B cell (primary cell): Measurements from ENCODE around the gene RAD23A. TPM values are rescaled to one million over a fixed set of nuclear protein-coding genes. Genes with fewer than 3 reads are reported as not detected.

Source experiments
- ATAC-seq: fragments of 200-7000 bp; cut with Tn5 transposase; one replicate; pipeline ENCODE4 v1.10.0; 2021; ENCODE audit warnings: low read depth, mild to moderate bottlenecking, moderate number of reproducible peaks, moderate library complexity
- CTCF ChIA-PET: fragments of 350-600 bp; sonication (Branson Sonifier 250); formaldehyde crosslinking; loops from one replicate; lab custom pipeline; 2021; ENCODE audit warnings: antibody characterized with exemption, inconsistent platforms; lab: Charles Lee
- POLR2A ChIA-PET: fragments of 350-600 bp; sonication (Branson Sonifier 250); formaldehyde crosslinking; loops from one replicate; lab custom pipeline; 2021; ENCODE audit warnings: antibody characterized with exemption; lab: Charles Lee
- DNase-seq: peaks from one replicate; pipeline ENCODE4 v3.0.0; 2013
- H2AFZ ChIP-seq: 2 replicates; pipeline ENCODE4 v1.6.1; 2012; ENCODE audit warnings: mild to moderate bottlenecking, low read depth, low read length; ENCODE audit not compliant: insufficient read depth, poor library complexity, severe bottlenecking
- H3K27ac ChIP-seq, 2 donors: 1 replicate in 1 of 2; 2 replicates in 1 of 2; pipeline ENCODE4 v1.5.1; 2012 to 2013; ENCODE audit warnings: low read length in 2 of 2, mild to moderate bottlenecking in 2 of 2, moderate library complexity in 1 of 2
- H3K27me3 ChIP-seq, 4 experiments: fragments of 200-600 bp in 1 of 4; sonication (generic) in 1 of 4; replicated peaks in 1 of 4; 1 replicate in 2 of 4; 2 replicates in 2 of 4; pipeline versions ENCODE4 v1.6.1 to v1.7.0; 2013 to 2016; ENCODE audit warnings: low read length in 3 of 4, mild to moderate bottlenecking in 2 of 4, mixed read lengths in 1 of 4, moderate library complexity in 1 of 4; ENCODE audit not compliant: insufficient read depth in 4 of 4, control insufficient read depth in 3 of 4; ENCODE audit errors: control extremely low read depth in 1 of 4
- H3K36me3 ChIP-seq, 2 experiments: replicated peaks in 1 of 2; 1 replicate in 1 of 2; 2 replicates in 1 of 2; pipeline versions ENCODE4 v1.6.1 to v1.7.1; 2013; ENCODE audit warnings: low read length in 1 of 2; ENCODE audit not compliant: insufficient read depth in 2 of 2, control insufficient read depth in 1 of 2; ENCODE audit errors: control extremely low read depth in 1 of 2, extremely low read depth in 1 of 2
- H3K4me1 ChIP-seq, 2 donors: fragments of 200-600 bp in 1 of 2; sonication (generic) in 1 of 2; 1 replicate in 1 of 2; 2 replicates in 1 of 2; pipeline versions ENCODE4 v1.5.1 to v1.6.1; 2013 to 2017; ENCODE audit warnings: low read length in 2 of 2; ENCODE audit not compliant: control insufficient read depth in 2 of 2, insufficient read depth in 2 of 2
- H3K4me2 ChIP-seq: replicated peaks from 2 replicates; pipeline ENCODE3; 2012; ENCODE audit warnings: mild to moderate bottlenecking, low read depth, low read length; ENCODE audit not compliant: poor library complexity, severe bottlenecking
- H3K4me3 ChIP-seq, 5 experiments: fragments of 200-600 bp in 1 of 5; sonication (generic) in 1 of 5; 1 replicate in 3 of 5; 2 replicates in 2 of 5; pipeline versions ENCODE4 v1.5.1 to v1.7.0; 2011 to 2016; ENCODE audit warnings: low read length in 4 of 5, mild to moderate bottlenecking in 4 of 5, low read depth in 2 of 5, control low read depth in 1 of 5, moderate library complexity in 1 of 5; ENCODE audit not compliant: insufficient read depth in 1 of 5; ENCODE audit errors: control extremely low read depth in 1 of 5, extremely low read depth in 1 of 5
- H3K79me2 ChIP-seq: fragments of 200-600 bp; sonication (generic); one replicate; pipeline ENCODE4 v1.6.0; 2016; ENCODE audit warnings: low read length; ENCODE audit not compliant: control insufficient read depth, insufficient read depth
- H3K9ac ChIP-seq: fragments of 200-600 bp; sonication (generic); 2 replicates; pipeline ENCODE4 v1.6.1; 2017; ENCODE audit warnings: mild to moderate bottlenecking, low read length, moderate library complexity
- H3K9me3 ChIP-seq, 3 donors: one replicate each; pipeline versions ENCODE4 v1.6.1 to v1.7.1; 2013; ENCODE audit warnings: low read length in 2 of 3; ENCODE audit not compliant: control insufficient read depth in 2 of 3, insufficient read depth in 1 of 3; ENCODE audit errors: control extremely low read depth in 1 of 3
- H4K20me1 ChIP-seq: 2 replicates; pipeline ENCODE4 v1.6.0; 2012; ENCODE audit warnings: mild to moderate bottlenecking, low read length; ENCODE audit not compliant: insufficient read depth, control insufficient read depth, poor library complexity, severe bottlenecking
- H3K27ac Mint-ChIP-seq: one replicate; pipeline ENCODE4 v1.8.0; 2021; ENCODE audit warnings: mixed read lengths
- H3K27me3 Mint-ChIP-seq: one replicate; pipeline ENCODE4 v1.8.0; 2021; ENCODE audit warnings: mixed read lengths
- H3K4me1 Mint-ChIP-seq: one replicate; pipeline ENCODE4 v1.8.0; 2021; ENCODE audit warnings: mixed read lengths
- H3K4me3 Mint-ChIP-seq: one replicate; pipeline ENCODE4 v1.8.0; 2021; ENCODE audit warnings: mixed read lengths
- H3K9me3 Mint-ChIP-seq: one replicate; pipeline ENCODE4 v1.8.0; 2022; ENCODE audit warnings: mixed read lengths; ENCODE audit not compliant: insufficient read depth
- EZH2 ChIP-seq: IDR thresholded peaks from 2 replicates; pipeline ENCODE4 v1.6.1; 2012; ENCODE audit warnings: borderline replicate concordance, low read depth, mild to moderate bottlenecking, moderate library complexity, low read length; ENCODE audit not compliant: insufficient read depth, poor library complexity, severe bottlenecking
- WGBS: methylation state at CpG from one replicate; pipeline ENCODE4 v1.1.5; 2013; ENCODE audit warnings: missing lambda C conversion rate; ENCODE audit not compliant: insufficient coverage; 5-methylcytosine and 5-hydroxymethylcytosine counted together
- intact Hi-C: fragments of 100-400 bp; cut with micrococcal nuclease; formaldehyde crosslinking; loops from one replicate; pipeline ENCODE4 v1.10.0; 2022
- polyA plus RNA-seq: library from polyadenylated mRNA; depleted of rRNA; stranded (reverse); fragments of >200 nt; gene quantifications from 2 replicates; pipeline ENCODE4 v1.2.3, GENCODE V29; 2012
- total RNA-seq, 2 donors: library from RNA; stranded (reverse); fragments of 120-200 nt in 1 of 2; gene quantifications; 1 replicate in 1 of 2; 2 replicates in 1 of 2; pipeline versions ENCODE4 v1.2.3 to v1.2.4, GENCODE V29; 2013 to 2022
- TF ChIP-seq, protein P1 (sequence below): fragments of 200-600 bp; IDR thresholded peaks from one replicate; pipeline ENCODE4 v1.8.0; 2022; ENCODE audit warnings: antibody characterized with exemption, mild to moderate bottlenecking

RAD23A gene
- total and polyA plus RNA-seq, 2 donors (not counting 1 experiment from before 2014, with no cell fraction given): 100 to 106 TPM

- H3K27ac Mint-ChIP-seq: no peak overlapping the region
- H3K9me3 ChIP-seq: no peaks in the 10 kb centered on the region
- intact Hi-C loops: loop anchor here (5.0 to 10.0 kb wide), 2 partner anchors 220 to 458 kb away; no protein-coding TSS in a partner anchor
Observed at GRCh38 chr19:12974301-12975220, 28.9 kb downstream of the RAD23A start.

More at GRCh38 chr19:12974301-12975220, 28.9 kb downstream of the RAD23A start:
- peaks cover 12% of the 10 kb centered on the region for H3K27me3 Mint-ChIP-seq
- TF ChIP-seq, protein P1, sequence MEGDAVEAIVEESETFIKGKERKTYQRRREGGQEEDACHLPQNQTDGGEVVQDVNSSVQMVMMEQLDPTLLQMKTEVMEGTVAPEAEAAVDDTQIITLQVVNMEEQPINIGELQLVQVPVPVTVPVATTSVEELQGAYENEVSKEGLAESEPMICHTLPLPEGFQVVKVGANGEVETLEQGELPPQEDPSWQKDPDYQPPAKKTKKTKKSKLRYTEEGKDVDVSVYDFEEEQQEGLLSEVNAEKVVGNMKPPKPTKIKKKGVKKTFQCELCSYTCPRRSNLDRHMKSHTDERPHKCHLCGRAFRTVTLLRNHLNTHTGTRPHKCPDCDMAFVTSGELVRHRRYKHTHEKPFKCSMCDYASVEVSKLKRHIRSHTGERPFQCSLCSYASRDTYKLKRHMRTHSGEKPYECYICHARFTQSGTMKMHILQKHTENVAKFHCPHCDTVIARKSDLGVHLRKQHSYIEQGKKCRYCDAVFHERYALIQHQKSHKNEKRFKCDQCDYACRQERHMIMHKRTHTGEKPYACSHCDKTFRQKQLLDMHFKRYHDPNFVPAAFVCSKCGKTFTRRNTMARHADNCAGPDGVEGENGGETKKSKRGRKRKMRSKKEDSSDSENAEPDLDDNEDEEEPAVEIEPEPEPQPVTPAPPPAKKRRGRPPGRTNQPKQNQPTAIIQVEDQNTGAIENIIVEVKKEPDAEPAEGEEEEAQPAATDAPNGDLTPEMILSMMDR: no peak
- TF ChIP-seq EZH2: no peak
- no peak overlapping the region for H3K27ac ChIP-seq
- no peaks in the 10 kb centered on the region for H3K79me2 ChIP-seq
- no peak overlapping the region for H3K9ac ChIP-seq
- no peak overlapping the region for H3K4me3 Mint-ChIP-seq
- no peaks in the 10 kb centered on the region for H3K36me3 ChIP-seq
- H3K4me2 ChIP-seq: no peak overlapping the region
- DNase-seq (no peak), ATAC-seq (no peak)
- no peaks in the 10 kb centered on the region for H3K9me3 Mint-ChIP-seq
- no peak overlapping the region for H2AFZ ChIP-seq
- CTCF ChIA-PET: interaction anchor here (0.7 to 12.5 kb wide), 4 partner anchors 9 to 119 kb away, joined by 4 to 285 read pairs (median 85); no protein-coding TSS in a partner anchor
- peaks cover 0 to 5% of the 10 kb centered on the region in 2 donors for H3K4me1 ChIP-seq
- 58% methylated on average over 18 of the region's 19 CpGs for WGBS
- H4K20me1 ChIP-seq: no peaks in the 10 kb centered on the region
- H3K4me1 Mint-ChIP-seq: peaks cover 6% of the 10 kb centered on the region
- H3K27me3 ChIP-seq: peaks cover 0 to 14% (median 1%) of the 10 kb centered on the region in 4 experiments
- H3K4me3 ChIP-seq: no peak overlapping the region
- POLR2A ChIA-PET: interaction anchor here (0.9 kb wide), 1 partner anchor 120 kb away, joined by 3 read pairs; no protein-coding TSS in a partner anchor
